Endometrial microvascular endothelial cells (primary cell): ENCODE data around the gene SMYD4. TPM values are rescaled to one million over a fixed set of nuclear protein-coding genes. Genes with fewer than 3 reads are reported as not detected.

ENCODE experiments used
- in situ Hi-C: cut with HindIII; loops from 2 replicates; pipeline ENCODE4 v1.10.0; 2017; ENCODE audit warnings: low sequenced_read_pairs, low pct_unique_long_range_greater_than_20kb; ENCODE audit errors: inconsistent ontology term
- total RNA-seq: library from RNA; depleted of rRNA; stranded (reverse); fragments of >200 nt; gene quantifications from one replicate; pipeline ENCODE4 v1.2.3, GENCODE V29; 2015; ENCODE audit errors: inconsistent ontology term

The SMYD4 gene
- total RNA-seq, 1 donor from 2014 or later: 6.7 TPM

- in situ Hi-C loops: no loop called here
Observed at GRCh38 chr17:1764284-1764683, 65.4 kb downstream of the SMYD4 start.

GRCh38 chr17:1762901-1763898 lies 66.5 kb downstream of the SMYD4 start:
- in situ Hi-C loops: no loop called here

- in situ Hi-C loops: no loop called here
Observed at GRCh38 chr17:1762233-1762900, 67.3 kb downstream of the SMYD4 start.

GRCh38 chr17:1759529-1759928 lies 70.2 kb downstream of the SMYD4 start:
- in situ Hi-C loops: no loop called here

- in situ Hi-C loops: no loop called here
Observed at GRCh38 chr17:1758807-1759206, 70.9 kb downstream of the SMYD4 start.

- in situ Hi-C loops: no loop called here
Observed at GRCh38 chr17:1755827-1756262, 73.9 kb downstream of the SMYD4 start.

GRCh38 chr17:1755252-1755826 lies 74.4 kb downstream of the SMYD4 start:
- in situ Hi-C loops: no loop called here

- in situ Hi-C loops: no loop called here
Observed at GRCh38 chr17:1754430-1755112, 75.1 kb downstream of the SMYD4 start.

- in situ Hi-C loops: no loop called here
Observed at GRCh38 chr17:1753767-1754429, 75.8 kb downstream of the SMYD4 start.

- in situ Hi-C loops: no loop called here
Observed at GRCh38 chr17:1752425-1753262, 77.1 kb downstream of the SMYD4 start.

- in situ Hi-C loops: no loop called here
Observed at GRCh38 chr17:1750628-1751027, 79.1 kb downstream of the SMYD4 start.

GRCh38 chr17:1746975-1747543 lies 82.6 kb downstream of the SMYD4 start:
- in situ Hi-C loops: no loop called here

GRCh38 chr17:1745513-1746020 lies 84.1 kb downstream of the SMYD4 start:
- in situ Hi-C loops: no loop called here

GRCh38 chr17:1744551-1745512 lies 84.9 kb downstream of the SMYD4 start:
- in situ Hi-C loops: no loop called here

- in situ Hi-C loops: no loop called here
Observed at GRCh38 chr17:1743088-1743439, 86.6 kb downstream of the SMYD4 start.

GRCh38 chr17:1742371-1743087 lies 87.2 kb downstream of the SMYD4 start, which contains the start of gene SERPINF2:
Gene SERPINF2 (plus strand): TSS chr17:1742871. CDS start chr17:1744996, 2,125 bp downstream.
- in situ Hi-C loops: no loop called here
